ENCODE data around the gene TMBIM6. TPM values are rescaled to one million over a fixed set of nuclear protein-coding genes. Genes with fewer than 3 reads are reported as not detected.

The TMBIM6 gene
- total RNA-seq, 1 donor from 2014 or later: 588 TPM

DNA sequence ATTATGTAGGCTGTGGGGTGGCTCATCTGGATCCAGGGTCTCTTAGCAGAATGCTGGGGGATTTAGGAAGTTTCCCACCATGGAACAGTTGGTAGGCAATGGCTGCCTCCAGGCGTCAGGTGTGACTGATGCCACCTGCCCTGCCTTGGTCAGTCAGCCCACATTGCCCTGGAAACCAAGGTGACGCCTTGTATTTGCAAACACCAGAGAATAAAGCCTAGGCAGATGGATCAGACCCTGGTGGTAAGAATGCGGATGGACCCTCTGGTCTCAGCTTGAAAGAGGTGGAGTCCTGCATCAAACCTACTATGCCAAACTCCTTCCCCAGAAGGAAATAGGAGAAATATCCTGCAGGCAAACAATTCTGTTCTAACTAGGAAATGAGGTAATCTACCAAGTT is 48.6 kb downstream of the TMBIM6 start:
- TF ChIP-seq, protein P1, sequence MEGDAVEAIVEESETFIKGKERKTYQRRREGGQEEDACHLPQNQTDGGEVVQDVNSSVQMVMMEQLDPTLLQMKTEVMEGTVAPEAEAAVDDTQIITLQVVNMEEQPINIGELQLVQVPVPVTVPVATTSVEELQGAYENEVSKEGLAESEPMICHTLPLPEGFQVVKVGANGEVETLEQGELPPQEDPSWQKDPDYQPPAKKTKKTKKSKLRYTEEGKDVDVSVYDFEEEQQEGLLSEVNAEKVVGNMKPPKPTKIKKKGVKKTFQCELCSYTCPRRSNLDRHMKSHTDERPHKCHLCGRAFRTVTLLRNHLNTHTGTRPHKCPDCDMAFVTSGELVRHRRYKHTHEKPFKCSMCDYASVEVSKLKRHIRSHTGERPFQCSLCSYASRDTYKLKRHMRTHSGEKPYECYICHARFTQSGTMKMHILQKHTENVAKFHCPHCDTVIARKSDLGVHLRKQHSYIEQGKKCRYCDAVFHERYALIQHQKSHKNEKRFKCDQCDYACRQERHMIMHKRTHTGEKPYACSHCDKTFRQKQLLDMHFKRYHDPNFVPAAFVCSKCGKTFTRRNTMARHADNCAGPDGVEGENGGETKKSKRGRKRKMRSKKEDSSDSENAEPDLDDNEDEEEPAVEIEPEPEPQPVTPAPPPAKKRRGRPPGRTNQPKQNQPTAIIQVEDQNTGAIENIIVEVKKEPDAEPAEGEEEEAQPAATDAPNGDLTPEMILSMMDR (IDR thresholded peaks at IDR 0.05; ENCODE audit: insufficient read depth, low read length, poor library complexity, severe bottlenecking): no peak
- no peaks in the 10 kb centered on the region for H3K27me3 ChIP-seq (ENCODE audit: control insufficient read depth, insufficient read depth, low read length)
- no peaks in the 10 kb centered on the region for H3K36me3 ChIP-seq (ENCODE audit: control insufficient read depth, insufficient read depth, low read length)
- no peak for DNase-seq (ENCODE audit: low read depth)
- no peak overlapping the region for H3K4me3 ChIP-seq (ENCODE audit: low read depth, low read length)

DNA sequence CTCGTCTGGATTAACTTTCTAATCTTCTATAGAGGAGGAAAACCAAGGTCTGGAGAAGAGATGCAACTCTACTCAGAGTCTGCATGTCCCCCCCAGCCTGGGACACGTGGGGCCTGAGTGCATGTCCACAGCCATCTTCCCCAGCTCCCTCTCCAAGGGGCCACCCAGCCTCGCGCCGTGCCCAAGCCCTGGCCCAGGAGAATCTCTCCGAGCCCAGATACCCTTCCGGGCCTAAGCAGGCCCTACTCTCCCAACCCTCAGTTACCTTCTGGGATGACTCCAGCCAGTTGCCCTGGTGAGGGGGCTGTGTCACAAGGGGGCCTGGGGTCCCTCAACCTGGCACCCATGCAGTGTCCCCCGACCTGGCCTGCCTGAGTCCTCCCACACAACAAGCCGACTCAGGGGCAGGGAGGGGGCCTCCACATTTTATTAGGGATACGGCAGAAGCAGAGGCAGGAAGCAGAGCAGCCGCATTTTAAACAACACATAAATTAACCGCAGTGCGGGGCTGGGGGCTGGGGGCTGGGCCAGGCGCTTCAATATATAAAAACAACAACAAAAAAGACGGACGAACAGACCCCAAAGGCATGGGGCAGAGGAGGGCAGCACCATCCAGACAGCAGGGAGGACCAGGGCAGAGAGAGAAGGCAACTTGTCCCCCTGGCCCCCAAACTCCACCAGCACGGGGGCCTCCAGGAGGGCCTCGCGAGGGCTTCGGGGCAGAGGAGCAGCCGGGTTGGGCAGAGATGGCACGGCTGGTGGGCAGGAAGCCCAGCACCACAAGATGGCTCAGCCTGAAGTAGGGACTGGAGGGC is 49.6 kb downstream of the TMBIM6 start:
- DNase-seq (ENCODE audit: low read depth): no peak
- Histone ChIP-seq H3K36me3 (ENCODE audit: control insufficient read depth, insufficient read depth, low read length) (no peaks in the 10 kb centered on the region), H3K4me3 (ENCODE audit: low read depth, low read length) (no peak overlapping the region), H3K27me3 (ENCODE audit: control insufficient read depth, insufficient read depth, low read length) (no peaks in the 10 kb centered on the region)
- TF ChIP-seq, protein P1 (IDR thresholded peaks at IDR 0.05; ENCODE audit: insufficient read depth, low read length, poor library complexity, severe bottlenecking): no peak

DNA sequence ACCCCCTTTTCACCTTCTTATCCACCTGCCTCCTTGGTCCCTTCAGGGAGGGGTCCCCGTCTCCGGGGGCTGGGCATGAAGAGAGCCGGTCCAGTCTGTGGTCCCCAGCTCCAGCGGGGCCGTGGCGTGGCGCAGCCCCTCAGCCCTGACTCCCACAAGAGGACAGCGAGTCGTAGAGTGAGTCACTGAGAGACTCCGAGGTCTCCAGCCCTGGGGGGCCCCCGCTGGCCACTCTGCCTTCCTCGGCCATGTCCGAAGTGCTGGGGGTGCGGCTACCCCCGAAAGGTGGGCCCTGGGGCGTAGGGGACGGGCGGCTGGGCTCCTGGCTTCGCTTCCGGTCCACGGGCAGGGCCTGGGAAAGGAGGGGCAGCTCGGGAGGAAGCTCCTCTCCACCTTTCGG is 50.3 kb downstream of the TMBIM6 start:
- Histone ChIP-seq H3K27me3 (ENCODE audit: control insufficient read depth, insufficient read depth, low read length) (no peaks in the 10 kb centered on the region), H3K36me3 (ENCODE audit: control insufficient read depth, insufficient read depth, low read length) (no peaks in the 10 kb centered on the region), H3K4me3 (ENCODE audit: low read depth, low read length) (no peak overlapping the region)
- TF ChIP-seq, protein P1 (IDR thresholded peaks at IDR 0.05; ENCODE audit: insufficient read depth, low read length, poor library complexity, severe bottlenecking): no peak
- no peak for DNase-seq (ENCODE audit: low read depth)

DNA sequence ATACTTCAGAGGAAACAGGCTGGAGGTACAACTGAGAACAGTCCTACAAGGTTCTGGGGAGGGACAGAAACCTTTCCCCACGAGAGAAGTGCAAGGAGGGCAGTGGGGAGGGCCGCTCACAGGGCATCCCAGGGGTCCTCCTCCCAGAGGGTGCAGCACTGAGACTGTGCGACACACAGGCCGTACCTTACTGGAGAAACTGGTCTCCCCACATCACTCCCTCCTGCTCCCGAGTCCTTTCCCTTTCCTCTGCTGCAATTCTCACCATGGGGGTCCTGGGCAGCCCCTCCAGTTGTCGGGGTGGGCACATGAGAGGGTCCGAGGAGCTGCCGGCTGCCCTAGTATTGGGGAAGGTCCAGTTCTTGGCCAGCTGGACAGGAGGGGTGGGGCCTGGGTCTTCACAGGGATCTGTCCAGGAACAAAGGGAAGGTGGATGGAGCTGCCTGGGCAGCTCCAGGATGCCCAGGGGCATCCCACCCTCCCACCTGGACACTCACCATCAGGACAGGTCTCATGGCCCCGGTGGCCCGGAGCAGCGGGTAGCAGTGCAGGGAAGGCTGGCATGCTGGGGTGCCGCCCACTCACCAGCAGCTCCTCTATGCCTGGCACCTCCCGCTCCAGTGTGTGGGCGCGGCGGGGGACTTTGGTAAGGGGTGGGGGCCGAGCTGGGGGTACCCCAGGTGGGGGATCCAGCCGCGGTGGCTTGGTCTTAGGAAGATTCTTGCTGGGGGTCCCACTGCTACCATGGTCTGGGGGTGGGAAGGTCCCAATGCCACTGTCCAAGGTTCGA is 51.0 kb downstream of the TMBIM6 start:
- peaks cover 2% of the 10 kb centered on the region for H3K36me3 ChIP-seq (ENCODE audit: control insufficient read depth, insufficient read depth, low read length)
- no peaks in the 10 kb centered on the region for H3K27me3 ChIP-seq (ENCODE audit: control insufficient read depth, insufficient read depth, low read length)
- no peak overlapping the region for H3K4me3 ChIP-seq (ENCODE audit: low read depth, low read length)
- TF ChIP-seq, protein P1 (IDR thresholded peaks at IDR 0.05; ENCODE audit: insufficient read depth, low read length, poor library complexity, severe bottlenecking): no peak
- no peak for DNase-seq (ENCODE audit: low read depth)

DNA sequence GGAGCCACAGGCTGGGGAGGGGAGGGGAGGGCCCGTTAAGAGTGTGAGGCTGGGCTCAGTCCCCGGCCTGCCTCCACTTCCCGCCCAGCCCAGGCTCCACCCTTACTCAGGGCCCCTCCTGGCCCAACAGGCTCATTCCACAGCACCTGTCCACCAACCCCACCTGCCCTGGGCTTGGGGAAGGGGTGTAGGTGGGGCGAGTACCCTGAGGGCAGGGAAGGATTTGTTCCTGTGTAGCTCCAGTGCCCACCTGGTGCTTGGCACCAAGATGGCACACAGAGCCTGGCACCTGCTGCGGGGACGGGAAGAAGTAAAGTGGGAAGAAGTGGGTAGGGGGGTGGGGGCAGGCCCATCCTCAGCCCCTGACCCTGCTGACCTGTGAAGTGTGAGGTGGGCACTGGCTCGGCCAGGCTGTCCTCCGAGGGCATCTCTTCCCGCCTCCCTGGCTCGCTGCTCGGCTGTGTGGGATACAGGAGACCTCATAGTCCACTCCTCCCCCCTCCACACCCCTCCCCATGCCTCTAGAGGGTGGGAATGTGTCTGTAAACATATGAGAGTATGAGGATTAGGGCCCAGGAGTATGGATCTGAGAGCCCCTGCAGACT is 51.7 kb downstream of the TMBIM6 start:
- Histone ChIP-seq H3K27me3 (ENCODE audit: control insufficient read depth, insufficient read depth, low read length) (no peaks in the 10 kb centered on the region), H3K4me3 (ENCODE audit: low read depth, low read length) (no peak overlapping the region), H3K36me3 (ENCODE audit: control insufficient read depth, insufficient read depth, low read length) (peaks cover 3% of the 10 kb centered on the region)
- TF ChIP-seq, protein P1 (IDR thresholded peaks at IDR 0.05; ENCODE audit: insufficient read depth, low read length, poor library complexity, severe bottlenecking): no peak
- DNase-seq (ENCODE audit: low read depth): no peak

Data from kidney epithelial cell (primary cell).